Neuronal stem cell (in vitro differentiated cells): ENCODE data around the gene CLIC5.
A peak's percentile ranks its signal among the peaks of the same experiment; 100 is the strongest.
"Not testable (repeated sequence)": the region's sequence is repeated elsewhere in the genome, so short reads cannot be mapped to it uniquely, and the experiment has no call there.

Source experiments
- DNase-seq: peaks from one replicate; pipeline ENCODE4 v3.0.0-alpha.2; 2013; ENCODE audit warnings: low spot score
- H2AFZ ChIP-seq: one replicate; pipeline ENCODE4 v1.6.1; 2013; ENCODE audit warnings: mild to moderate bottlenecking, low read length, inconsistent platforms
- H2AK5ac ChIP-seq: 2 replicates; pipeline ENCODE4 v1.6.1; 2013; ENCODE audit warnings: low read depth, mild to moderate bottlenecking, inconsistent platforms, low read length, moderate library complexity, mixed read lengths
- H2BK120ac ChIP-seq: 2 replicates; pipeline ENCODE4 v1.6.1; 2013; ENCODE audit warnings: low read depth, mild to moderate bottlenecking, inconsistent platforms, low read length, moderate library complexity, mixed read lengths
- H2BK12ac ChIP-seq: one replicate; pipeline ENCODE4 v1.6.1; 2013; ENCODE audit warnings: low read length, inconsistent platforms
- H2BK15ac ChIP-seq: 2 replicates; pipeline ENCODE4 v1.6.1; 2013; ENCODE audit warnings: mild to moderate bottlenecking, low read length, inconsistent platforms, mixed read lengths
- H2BK5ac ChIP-seq: one replicate; pipeline ENCODE4 v1.6.1; 2013; ENCODE audit warnings: inconsistent platforms, mild to moderate bottlenecking, low read length, moderate library complexity
- H3K14ac ChIP-seq: one replicate; pipeline ENCODE4 v1.6.1; 2013; ENCODE audit warnings: low read length, inconsistent platforms
- H3K18ac ChIP-seq: 2 replicates; pipeline ENCODE4 v1.6.1; 2013; ENCODE audit warnings: low read length, inconsistent platforms
- H3K23ac ChIP-seq: 2 replicates; pipeline ENCODE4 v1.6.1; 2013; ENCODE audit warnings: low read depth, mild to moderate bottlenecking, mixed read lengths, low read length, inconsistent platforms; ENCODE audit not compliant: poor library complexity
- H3K27ac ChIP-seq: replicated peaks from 3 replicates; pipeline ENCODE4 v1.5.1; 2013; ENCODE audit warnings: low read length, inconsistent platforms
- H3K27me3 ChIP-seq, 3 experiments: 2 replicates each; pipeline ENCODE4 v1.6.1; 2013; ENCODE audit warnings: low read length in 3 of 3, mild to moderate bottlenecking in 2 of 3, inconsistent platforms in 1 of 3, low read depth in 1 of 3, mixed read lengths in 1 of 3, moderate library complexity in 1 of 3; ENCODE audit not compliant: control insufficient read depth in 3 of 3, insufficient read depth in 3 of 3
- H3K36me3 ChIP-seq, 2 donors: replicated peaks in 1 of 2; 2 replicates each; pipeline ENCODE4 v1.6.1; 2013; ENCODE audit warnings: low read length in 2 of 2; ENCODE audit not compliant: control insufficient read depth in 2 of 2, insufficient read depth in 2 of 2
- H3K4ac ChIP-seq: 2 replicates; pipeline ENCODE4 v1.6.1; 2013; ENCODE audit warnings: inconsistent platforms, mild to moderate bottlenecking, low read length, moderate library complexity
- H3K4me1 ChIP-seq, 2 donors: 1 replicate in 1 of 2; 2 replicates in 1 of 2; pipeline ENCODE4 v1.6.1; 2013; ENCODE audit warnings: low read length in 2 of 2, low read depth in 1 of 2; ENCODE audit not compliant: control insufficient read depth in 2 of 2, insufficient read depth in 1 of 2
- H3K4me2 ChIP-seq: one replicate; pipeline ENCODE4 v1.6.1; 2013; ENCODE audit warnings: mild to moderate bottlenecking, low read length, inconsistent platforms; ENCODE audit not compliant: insufficient read depth, poor library complexity, severe bottlenecking
- H3K4me3 ChIP-seq, 2 donors: 2 replicates each; pipeline ENCODE4 v1.5.1; 2013; ENCODE audit warnings: low read length in 2 of 2, mild to moderate bottlenecking in 2 of 2, inconsistent platforms in 1 of 2, moderate library complexity in 1 of 2
- H3K79me1 ChIP-seq: one replicate; pipeline ENCODE4 v1.6.1; 2013; ENCODE audit warnings: low read depth, mild to moderate bottlenecking, inconsistent platforms, low read length, moderate library complexity
- H3K9ac ChIP-seq: one replicate; pipeline ENCODE4 v1.6.1; 2013; ENCODE audit warnings: mild to moderate bottlenecking, low read depth, low read length, inconsistent platforms; ENCODE audit not compliant: poor library complexity
- H3K9me3 ChIP-seq, 2 donors: replicated peaks in 1 of 2; 2 replicates each; pipeline versions ENCODE3 to v1.6.1; 2013; ENCODE audit warnings: low read length in 2 of 2, mild to moderate bottlenecking in 2 of 2, inconsistent platforms in 1 of 2, low read depth in 1 of 2, mixed read lengths in 1 of 2, moderate library complexity in 1 of 2; ENCODE audit not compliant: control insufficient read depth in 2 of 2, insufficient read depth in 1 of 2
- H4K8ac ChIP-seq: one replicate; pipeline ENCODE4 v1.6.1; 2013; ENCODE audit warnings: low read depth, mild to moderate bottlenecking, inconsistent platforms, low read length, moderate library complexity
- H4K91ac ChIP-seq: one replicate; pipeline ENCODE4 v1.6.1; 2013; ENCODE audit warnings: low read length, low read depth, mild to moderate bottlenecking, inconsistent platforms; ENCODE audit not compliant: poor library complexity
- WGBS, 2 donors: extraction: QIAGEN DNeasy Blood & Tissue Kit; methylation state at CpG; one replicate each; pipeline ENCODE4 v1.1.7; 2013; ENCODE audit warnings: missing lambda C conversion rate in 2 of 2, mixed read lengths in 1 of 2; ENCODE audit not compliant: insufficient read length in 2 of 2, insufficient replicate concordance in 1 of 2; ENCODE audit errors: extremely low coverage in 2 of 2; 5-methylcytosine and 5-hydroxymethylcytosine counted together

The CLIC5 gene

DNA sequence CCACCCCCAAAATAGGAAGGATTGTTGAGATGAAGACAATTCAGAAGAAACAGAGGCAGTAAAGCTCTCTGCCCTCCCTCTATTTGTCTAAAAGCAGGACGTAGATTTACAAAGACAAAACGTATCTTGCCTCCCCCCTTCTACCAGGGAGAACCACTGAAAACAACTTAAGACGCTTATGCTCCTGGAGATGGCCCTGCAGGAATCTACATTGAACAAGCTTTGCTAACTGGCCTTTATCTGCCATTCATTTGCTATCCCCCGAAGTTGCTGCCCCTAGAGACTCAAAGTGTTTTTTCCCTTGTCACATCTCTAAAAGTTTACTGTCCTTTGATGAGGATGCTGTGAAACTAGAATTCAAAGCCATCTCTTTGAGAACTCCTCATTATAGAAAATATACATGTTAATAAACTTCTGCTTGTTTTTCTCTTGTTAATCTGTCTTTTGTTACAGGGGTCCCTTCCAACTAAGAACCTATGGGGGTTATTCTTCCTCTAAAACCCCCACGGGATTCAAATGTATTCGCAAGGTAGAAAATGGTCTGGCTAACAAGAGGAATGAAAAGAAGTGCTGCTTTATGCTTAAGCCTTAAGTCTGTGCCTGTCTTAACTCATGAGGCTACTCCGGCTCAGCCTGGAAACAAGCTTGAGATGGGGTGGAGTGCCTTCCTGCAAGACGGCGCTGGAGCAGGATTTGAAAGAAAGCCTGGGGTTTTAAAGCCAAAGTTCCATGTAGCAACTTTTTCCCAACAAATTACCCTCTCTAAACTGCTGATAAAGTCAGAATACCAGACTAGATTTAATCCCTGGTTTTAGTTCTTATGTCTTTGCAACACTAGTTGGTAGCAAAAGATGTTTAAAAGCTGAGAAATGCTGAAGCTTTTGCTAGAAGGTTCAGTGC lies 88.0 kb downstream of the CLIC5 start:
- Histone ChIP-seq H4K91ac (no peak overlapping the region), H3K4ac (no peak overlapping the region), H3K9ac (no peak overlapping the region), H2AK5ac (no peak overlapping the region), H2BK120ac (no peak overlapping the region), H3K4me2 (peak overlapping the region; percentile 12), H3K23ac (no peak overlapping the region), H3K9me3 (no peaks in the 10 kb centered on the region), H3K18ac (no peak overlapping the region), H3K27ac (peak overlapping the region; percentile 39), H3K27me3 (no peaks in the 10 kb centered on the region), H4K8ac (no peak overlapping the region), H2AFZ (no peak overlapping the region), H2BK15ac (no peak overlapping the region), H2BK12ac (no peak overlapping the region), H2BK5ac (no peak overlapping the region), H3K4me1 (peaks cover 0 to 7% of the 10 kb centered on the region in 2 donors), H3K4me3 (no peak overlapping the region), H3K79me1 (no peaks in the 10 kb centered on the region), H3K14ac (no peak overlapping the region), H3K36me3 (no peaks in the 10 kb centered on the region)
- peak; percentile 18 for DNase-seq
- no CpG with 5 or more reads among the region's 9 CpGs for WGBS, 2 donors

DNA sequence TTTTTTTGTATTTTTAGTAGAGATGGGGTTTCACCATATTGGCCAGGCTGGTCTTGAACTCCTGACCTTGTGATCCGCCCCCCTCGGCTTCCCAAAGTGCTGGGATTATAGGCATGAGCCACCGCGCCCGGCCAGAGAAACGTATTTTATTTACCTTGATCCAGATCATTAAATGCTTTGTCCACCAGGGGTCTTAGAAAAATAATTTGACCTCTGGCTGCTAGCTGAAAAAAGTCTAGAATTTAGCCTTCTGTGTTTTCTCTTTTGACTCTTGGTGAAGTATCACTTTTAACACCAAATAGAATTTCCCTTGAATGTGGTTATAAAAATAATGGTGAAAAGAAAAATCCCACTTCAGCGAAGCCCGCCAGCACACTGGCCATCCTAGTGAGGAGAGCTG lies 89.2 kb downstream of the CLIC5 start:
- not testable (repeated sequence) for H2AFZ ChIP-seq, H3K4me1 ChIP-seq, H3K18ac ChIP-seq, H3K23ac ChIP-seq, H3K9ac ChIP-seq, H3K9me3 ChIP-seq, H4K8ac ChIP-seq, DNase-seq, H3K4me3 ChIP-seq, H4K91ac ChIP-seq, H3K27ac ChIP-seq, H3K4ac ChIP-seq, H2BK5ac ChIP-seq, H3K27me3 ChIP-seq, H3K79me1 ChIP-seq, H3K4me2 ChIP-seq, H2BK120ac ChIP-seq, H3K14ac ChIP-seq, H2BK15ac ChIP-seq, H3K36me3 ChIP-seq, H2AK5ac ChIP-seq, H2BK12ac ChIP-seq
- WGBS, 2 donors = no CpG with 5 or more reads among the region's 8 CpGs

DNA sequence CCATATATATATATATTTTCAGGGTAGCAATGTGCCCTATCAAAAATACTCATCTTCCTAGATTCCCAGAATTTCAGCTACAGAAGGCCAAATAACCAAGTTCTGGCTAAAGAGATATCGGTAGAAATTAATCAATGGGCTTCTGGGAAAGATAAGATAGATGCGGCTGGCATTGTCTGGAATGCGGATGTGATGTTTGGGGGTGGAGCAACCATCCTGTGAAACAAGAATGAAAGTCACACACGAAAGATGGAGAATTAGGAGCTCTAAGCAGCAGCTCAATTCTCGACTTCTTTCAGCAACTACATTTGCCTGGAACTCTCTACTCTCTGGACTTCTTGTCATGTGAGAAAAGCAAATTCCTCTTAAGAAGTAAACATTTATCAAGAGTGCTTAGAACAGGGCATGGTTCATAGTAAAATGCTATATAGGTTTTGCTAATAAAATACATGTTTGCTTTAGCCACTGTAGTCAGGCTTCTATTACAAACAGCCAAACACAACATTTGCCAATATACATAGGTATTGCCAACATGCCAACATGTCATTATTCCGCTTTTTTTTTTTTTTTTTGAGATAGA lies 90.8 kb downstream of the CLIC5 start:
- Histone ChIP-seq H3K23ac (no peak overlapping the region), H2AFZ (no peak overlapping the region), H3K4ac (no peak overlapping the region), H4K91ac (no peak overlapping the region), H3K9ac (no peak overlapping the region), H3K79me1 (no peaks in the 10 kb centered on the region), H3K9me3 (no peaks in the 10 kb centered on the region), H3K4me1 (peaks cover 0 to 7% of the 10 kb centered on the region in 2 donors), H4K8ac (no peak overlapping the region), H2BK5ac (no peak overlapping the region), H2AK5ac (no peak overlapping the region), H2BK120ac (no peak overlapping the region), H3K18ac (no peak overlapping the region), H2BK15ac (no peak overlapping the region), H3K4me2 (no peak overlapping the region), H3K27ac (no peak overlapping the region), H2BK12ac (no peak overlapping the region), H3K4me3 (no peak overlapping the region), H3K27me3 (no peaks in the 10 kb centered on the region), H3K36me3 (no peaks in the 10 kb centered on the region), H3K14ac (no peak overlapping the region)
- WGBS, 2 donors = no CpG with 5 or more reads among the region's 6 CpGs
- no peak for DNase-seq

DNA sequence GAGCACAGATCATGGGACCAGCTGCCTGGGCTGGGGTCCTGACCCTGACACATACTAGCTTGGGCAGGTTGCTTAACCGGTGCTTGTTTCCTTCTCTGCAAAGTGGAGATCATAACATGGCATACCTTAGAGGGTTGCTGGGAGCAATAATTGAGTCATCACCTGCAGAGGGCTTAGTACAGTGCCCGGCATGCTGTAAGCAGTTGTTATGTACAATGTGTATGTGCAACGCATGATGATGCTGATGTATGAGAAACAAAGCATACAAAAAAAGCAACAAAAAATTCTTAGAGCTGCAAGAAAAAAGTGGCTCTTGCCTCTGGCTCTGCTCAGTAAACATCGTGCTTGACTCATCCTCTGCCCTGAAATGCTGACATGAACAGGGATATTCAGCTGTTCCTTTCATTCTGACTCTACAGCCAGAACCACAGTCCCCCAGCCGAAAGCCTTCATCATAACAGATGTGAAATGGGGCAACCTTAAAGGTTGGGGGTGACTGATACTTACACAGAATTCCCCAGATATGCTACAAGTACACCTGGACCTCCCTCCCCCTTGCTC lies 91.7 kb downstream of the CLIC5 start:
- Histone ChIP-seq H2AK5ac (no peak overlapping the region), H3K4me1 (peaks cover 0 to 9% of the 10 kb centered on the region in 2 donors)

More for the DNA sequence above, 91.7 kb downstream of the CLIC5 start:
- Histone ChIP-seq H3K9ac (no peak overlapping the region), H4K91ac (no peak overlapping the region), H3K9me3 (no peaks in the 10 kb centered on the region), H3K23ac (no peak overlapping the region), H2BK15ac (no peak overlapping the region), H2BK5ac (no peak overlapping the region), H2BK12ac (no peak overlapping the region), H3K4me2 (no peak overlapping the region), H3K18ac (no peak overlapping the region), H3K4ac (no peak overlapping the region), H3K14ac (no peak overlapping the region), H3K79me1 (no peaks in the 10 kb centered on the region), H3K4me3 (no peak overlapping the region), H3K27ac (no peak overlapping the region), H2BK120ac (no peak overlapping the region), H2AFZ (no peak overlapping the region), H4K8ac (no peak overlapping the region), H3K36me3 (no peaks in the 10 kb centered on the region), H3K27me3 (no peaks in the 10 kb centered on the region)
- DNase-seq = no peak
- WGBS, 2 donors = no CpG with 5 or more reads among the region's 5 CpGs
